Measurements from ENCODE around the gene PHPT1. TPM values are rescaled to one million over a fixed set of nuclear protein-coding genes. Genes with fewer than 3 reads are reported as not detected.
"Not testable (repeated sequence)": the region's sequence is repeated elsewhere in the genome, so short reads cannot be mapped to it uniquely, and the experiment has no call there.

The PHPT1 gene
- total RNA-seq, 1 experiment from 2014 or later = 125 TPM

GRCh38 chr9:136843801-136844740, 5.1 kb upstream of the PHPT1 start:
- in situ Hi-C loops (cut with HindIII; ENCODE audit: low pct_unique_long_range_greater_than_20kb, low sequenced_read_pairs) = not testable (repeated sequence)

GRCh38 chr9:136844761-136845464, 4.3 kb upstream of the PHPT1 start:
- no peak for DNase-seq (ENCODE audit: low read depth)
- in situ Hi-C loops (cut with HindIII; ENCODE audit: low pct_unique_long_range_greater_than_20kb, low sequenced_read_pairs) = no loop called here

More at GRCh38 chr9:136843801-136844740, 5.1 kb upstream of the PHPT1 start:
- not testable (repeated sequence) for DNase-seq (ENCODE audit: low read depth)

- in situ Hi-C loops (cut with HindIII; ENCODE audit: low pct_unique_long_range_greater_than_20kb, low sequenced_read_pairs) = no loop called here
Measured at GRCh38 chr9:136845465-136846260, 3.5 kb upstream of the PHPT1 start.

GRCh38 chr9:136846376-136847087, 2.7 kb upstream of the PHPT1 start:
- in situ Hi-C loops (cut with HindIII; ENCODE audit: low pct_unique_long_range_greater_than_20kb, low sequenced_read_pairs) = no loop called here
- DNase-seq (ENCODE audit: low read depth) = no peak

More at GRCh38 chr9:136845465-136846260, 3.5 kb upstream of the PHPT1 start:
- no peak for DNase-seq (ENCODE audit: low read depth)

- in situ Hi-C loops (cut with HindIII; ENCODE audit: low pct_unique_long_range_greater_than_20kb, low sequenced_read_pairs) = no loop called here
- DNase-seq (ENCODE audit: low read depth) = no peak
Measured at GRCh38 chr9:136847088-136847825, 2.0 kb upstream of the PHPT1 start.

GRCh38 chr9:136847826-136848392, 1.3 kb upstream of the PHPT1 start:
- in situ Hi-C loops (cut with HindIII; ENCODE audit: low pct_unique_long_range_greater_than_20kb, low sequenced_read_pairs) = no loop called here

GRCh38 chr9:136848393-136849037, 694 bp upstream of the PHPT1 start:
- in situ Hi-C loops (cut with HindIII; ENCODE audit: low pct_unique_long_range_greater_than_20kb, low sequenced_read_pairs) = no loop called here
- peak; percentile 55 for DNase-seq (ENCODE audit: low read depth)

More at GRCh38 chr9:136847826-136848392, 1.3 kb upstream of the PHPT1 start:
- DNase-seq (ENCODE audit: low read depth) = peak; percentile 91

GRCh38 chr9:136849960-136850865, 1.0 kb downstream of the PHPT1 start:
- DNase-seq (ENCODE audit: low read depth) = no peak
- in situ Hi-C loops (cut with HindIII; ENCODE audit: low pct_unique_long_range_greater_than_20kb, low sequenced_read_pairs) = no loop called here

GRCh38 chr9:136850866-136851775, 1.9 kb downstream of the PHPT1 start:
- in situ Hi-C loops (cut with HindIII; ENCODE audit: low pct_unique_long_range_greater_than_20kb, low sequenced_read_pairs) = no loop called here

GRCh38 chr9:136851941-136852663, 2.9 kb downstream of the PHPT1 start, which contains the start of gene MAMDC4:
Gene MAMDC4 (plus strand): TSS chr9:136852346. CDS start chr9:136852417, 71 bp downstream.
- in situ Hi-C loops (cut with HindIII; ENCODE audit: low pct_unique_long_range_greater_than_20kb, low sequenced_read_pairs) = no loop called here
- DNase-seq (ENCODE audit: low read depth) = no peak

More at GRCh38 chr9:136850866-136851775, 1.9 kb downstream of the PHPT1 start:
- DNase-seq (ENCODE audit: low read depth) = no peak

- no peak for DNase-seq (ENCODE audit: low read depth)
- in situ Hi-C loops (cut with HindIII; ENCODE audit: low pct_unique_long_range_greater_than_20kb, low sequenced_read_pairs) = no loop called here
Measured at GRCh38 chr9:136852664-136853595, 3.7 kb downstream of the PHPT1 start.

GRCh38 chr9:136853596-136854112, 4.4 kb downstream of the PHPT1 start:
- in situ Hi-C loops (cut with HindIII; ENCODE audit: low pct_unique_long_range_greater_than_20kb, low sequenced_read_pairs) = no loop called here
- DNase-seq (ENCODE audit: low read depth) = no peak

All from Caki2 (cell line).